ENCODE data around the gene GLT6D1. TPM values are rescaled to one million over a fixed set of nuclear protein-coding genes. Genes with fewer than 3 reads are reported as not detected.
A peak's percentile ranks its signal among the peaks of the same experiment; 100 is the strongest.

The GLT6D1 gene
- total and polyA plus RNA-seq, 2 of the 8 experiments (the other 6 are each of a cell fraction or from before 2014, with no cell fraction given), result 1.3 to 2.1 TPM

DNA sequence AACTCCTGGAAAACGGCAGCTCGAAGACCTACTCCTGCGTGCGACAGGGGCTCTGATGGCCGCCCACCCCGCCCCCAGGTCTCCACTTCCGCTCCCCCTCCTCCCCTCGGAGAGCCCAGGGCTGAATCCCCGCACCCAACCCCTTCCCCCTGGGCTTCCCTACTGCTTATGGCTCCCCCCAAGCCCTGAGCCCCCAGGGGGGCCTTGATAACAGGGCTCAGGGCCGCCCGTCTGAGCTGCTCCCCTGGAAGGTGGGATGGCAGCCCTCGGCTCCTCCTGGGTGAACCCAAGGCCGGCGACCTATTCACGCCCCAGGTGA is 30.4 kb downstream of the GLT6D1 start:
- H3K23me2 ChIP-seq (ENCODE audit: low read depth, low read length), result peaks cover 4% of the 10 kb centered on the region; the same call in 1 of the 2 replicates
- TF ChIP-seq TEAD4 (IDR thresholded peaks at IDR 0.05; ENCODE audit: low read depth, low read length) (no peak), HDAC6 (IDR thresholded peaks at IDR 0.05; ENCODE audit: low read depth, low read length) (no peak), RFX5 (IDR thresholded peaks at IDR 0.05; ENCODE audit: borderline replicate concordance, low read depth, low read length) (no peak), JUN (IDR thresholded peaks at IDR 0.05; ENCODE audit: low read depth, low read length) (no peak), FOSL1 (IDR thresholded peaks at IDR 0.05; ENCODE audit: insufficient read depth, low read depth, low read length) (no peak), TCF12 (IDR thresholded peaks at IDR 0.05; ENCODE audit: low read depth, low read length) (no peak)
- H2AFZ ChIP-seq (ENCODE audit: low read length), result no peak overlapping the region
- no peaks in the 10 kb centered on the region for H3K27me3 ChIP-seq (replicated peaks in 1 of 4; ENCODE audit: control insufficient read depth in 3 of 4, extremely low read depth in 1 of 4, insufficient read depth in 3 of 4, low read length in 3 of 4)
- H2BK12ac ChIP-seq (ENCODE audit: low read depth, low read length), result no peak overlapping the region
- ChIA-PET CTCF (ENCODE audit: partially characterized antibody) (interaction anchor here (0.8 to 1.6 kb wide), 3 partner anchors 9 to 189 kb away, joined by 3 to 4 read pairs (median 3); partner anchors contain the start of gene KCNT1), POLR2A (ENCODE audit: partially characterized antibody) (interaction anchor here (1.2 kb wide), 1 partner anchor 71 kb away, joined by 4 read pairs; no protein-coding TSS in a partner anchor)
- no peak overlapping the region for H2BK120ac ChIP-seq (replicated peaks; ENCODE audit: low read depth, low read length)
- H3K56ac ChIP-seq (replicated peaks; ENCODE audit: insufficient read length, low read depth, low read length), result no peak overlapping the region
- H3K79me2 ChIP-seq (ENCODE audit: control insufficient read depth in 1 of 2, insufficient read depth in 2 of 2, low read length in 2 of 2), result no peaks in the 10 kb centered on the region
- H3K27ac ChIP-seq (ENCODE audit: low read depth, low read length), result no peak overlapping the region
- no peaks in the 10 kb centered on the region for H4K20me1 ChIP-seq (replicated peaks in 1 of 2; ENCODE audit: control insufficient read depth in 1 of 2, insufficient read depth in 2 of 2, low read length in 2 of 2)
- H3K14ac ChIP-seq (ENCODE audit: insufficient read length), result no peak overlapping the region
- no peak overlapping the region for H3K4ac ChIP-seq (replicated peaks; ENCODE audit: insufficient read length, low read depth, low read length)
- H4K8ac ChIP-seq (ENCODE audit: extremely low read depth, insufficient read depth, low read length), result peak overlapping the region; percentile 22; the same call in 1 of the 2 replicates
- H4K91ac ChIP-seq (replicated peaks; ENCODE audit: insufficient read length, low read length), result no peak overlapping the region
- peaks cover 0 to 8% (median 3%) of the 10 kb centered on the region in 4 experiments; a peak in 4 of 7 replicates for H3K4me1 ChIP-seq (replicated peaks in 1 of 4; ENCODE audit: control insufficient read depth in 3 of 4, insufficient read depth in 4 of 4, low read length in 3 of 4)
- 85% methylated on average over 6 of the region's 15 CpGs; no CpG with 5 or more reads in 1 of the 2 experiments for WGBS, 2 experiments (ENCODE audit: extremely low coverage in 1 of 2, insufficient coverage in 1 of 2, insufficient read length in 1 of 2, insufficient replicate concordance in 2 of 2, low coverage in 1 of 2, low lambda C conversion rate in 2 of 2, missing lambda C conversion rate in 1 of 2)
- H2BK15ac ChIP-seq (ENCODE audit: low read length), result no peak overlapping the region
- H3K9me3 ChIP-seq (ENCODE audit: insufficient read depth in 2 of 2, low read depth in 1 of 2, low read length in 1 of 2), result peaks cover 10 to 14% of the 10 kb centered on the region in 2 experiments
- H3K18ac ChIP-seq (ENCODE audit: extremely low read depth, low read length), result no peak overlapping the region
- H2BK20ac ChIP-seq (ENCODE audit: low read length), result no peak overlapping the region
- DNase-seq (ENCODE audit: low read depth in 1 of 2, low spot score in 2 of 2) (no peak), FAIRE-seq (no peak)
- no peak overlapping the region for H3K9ac ChIP-seq (replicated peaks in 1 of 4; ENCODE audit: extremely low read depth in 1 of 4, low read depth in 3 of 4, low read length in 3 of 4)
- H2BK5ac ChIP-seq (ENCODE audit: low read depth, low read length), result no peak overlapping the region
- H3K79me1 ChIP-seq (ENCODE audit: low read depth, low read length), result no peaks in the 10 kb centered on the region
- H3K4me2 ChIP-seq (ENCODE audit: insufficient read depth in 1 of 2, low read depth in 2 of 2, low read length in 2 of 2), result no peak overlapping the region
- no peak overlapping the region for H4K5ac ChIP-seq (ENCODE audit: insufficient read length, low read depth, low read length)
- no peaks in the 10 kb centered on the region; a peak in 1 of 8 replicates for H3K36me3 ChIP-seq (ENCODE audit: control insufficient read depth in 2 of 4, insufficient read depth in 4 of 4, low read length in 3 of 4)
- no peak overlapping the region for H2AK5ac ChIP-seq (ENCODE audit: low read depth, low read length)
- H3K23ac ChIP-seq (ENCODE audit: insufficient read length), result no peak overlapping the region
- no peak overlapping the region for H3K4me3 ChIP-seq (ENCODE audit: extremely low read depth in 1 of 4, insufficient read depth in 2 of 4, low read depth in 3 of 4, low read length in 4 of 4)

All from H1 (cell line).